HepG2 (cell line): ENCODE results near the gene SEC16A. TPM values are rescaled to one million over a fixed set of nuclear protein-coding genes. Genes with fewer than 3 reads are reported as not detected.

Source experiments
- HOXA3 ChIP-seq: sonication (generic); formaldehyde crosslinking; IDR thresholded peaks from 2 replicates; pipeline ENCODE4 v1.5.0; 2020; ENCODE audit warnings: missing genetic modification reagents
- KLF13 ChIP-seq: sonication (generic); formaldehyde crosslinking; IDR thresholded peaks from 2 replicates; pipeline ENCODE4 v1.4.0; 2020; ENCODE audit warnings: mild to moderate bottlenecking, missing genetic modification reagents
- KLF15 ChIP-seq: sonication (generic); formaldehyde crosslinking; IDR thresholded peaks from 2 replicates; pipeline ENCODE4 v1.8.1; 2023; ENCODE audit warnings: borderline replicate concordance, mild to moderate bottlenecking, inconsistent platforms, missing genetic modification reagents, mixed read lengths
- NR2F1 ChIP-seq, 2 experiments: fragments of 450-650 bp in 1 of 2; formaldehyde crosslinking in 1 of 2; IDR thresholded peaks; 2 replicates each; pipeline versions ENCODE4 v1.5.0 to v1.6.1; 2016 to 2020; ENCODE audit warnings: mild to moderate bottlenecking in 1 of 2, missing compliant biosample characterization in 1 of 2, missing genetic modification reagents in 1 of 2, moderate library complexity in 1 of 2
- PHF21A ChIP-seq: sonication (generic); formaldehyde crosslinking; IDR thresholded peaks from 2 replicates; pipeline ENCODE4 v1.5.0; 2020; ENCODE audit warnings: mild to moderate bottlenecking, missing genetic modification reagents
- RBFOX2 ChIP-seq: fragments of 200-400 bp; formaldehyde crosslinking; IDR thresholded peaks from 2 replicates; pipeline ENCODE4 v1.6.1; 2017; ENCODE audit warnings: low read depth, mild to moderate bottlenecking, low read length
- ZNF280D ChIP-seq: sonication (generic); formaldehyde crosslinking; IDR thresholded peaks from 2 replicates; pipeline ENCODE4 v1.5.1; 2020; ENCODE audit warnings: mild to moderate bottlenecking, missing genetic modification reagents
- ZNF326 ChIP-seq: sonication (generic); formaldehyde crosslinking; IDR thresholded peaks from 2 replicates; pipeline ENCODE4 v1.4.0; 2020; ENCODE audit warnings: missing genetic modification reagents, borderline replicate concordance
- ZNF589 ChIP-seq: sonication (generic); formaldehyde crosslinking; conservative IDR thresholded peaks from 2 replicates; pipeline ENCODE4 v1.8.0; 2022; ENCODE audit warnings: mild to moderate bottlenecking, moderate library complexity, missing genetic modification reagents
- ZNF678 ChIP-seq: sonication (generic); formaldehyde crosslinking; IDR thresholded peaks from 2 replicates; pipeline ENCODE4 v1.4.0; 2020; ENCODE audit warnings: mild to moderate bottlenecking, missing genetic modification reagents
- polyA plus RNA-seq, 8 experiments: library from polyadenylated mRNA; depleted of rRNA in 3 of 8; stranded (reverse) in 7 of 8; unstranded in 1 of 8; fragments of >200 nt; fragmentation: Illumina TruSeq in 4 of 8; extraction: Trizol in 4 of 8; gene quantifications; 2 replicates each; pipeline versions ENCODE4 v1.2.1 to v1.2.3, GENCODE V29; 2011 to 2016; ENCODE audit warnings: low read depth in 4 of 8, missing spikeins in 1 of 8, mixed read lengths in 1 of 8; ENCODE audit not compliant: insufficient read depth in 1 of 8
- total RNA-seq, 5 experiments: library from RNA; depleted of rRNA; stranded (reverse); fragments of >200 nt; fragmentation: Illumina TruSeq; extraction: Trizol; gene quantifications; 2 replicates each; pipeline ENCODE4 v1.2.3, GENCODE V29; 2016; ENCODE audit warnings: low read depth in 1 of 5
- TF ChIP-seq, protein P1 (sequence below): sonication (generic); formaldehyde crosslinking; IDR thresholded peaks from 2 replicates; pipeline ENCODE4 v1.4.0; 2020; ENCODE audit warnings: missing genetic modification reagents; ENCODE audit errors: not compliant biosample characterization
- TF ChIP-seq, protein P2 (sequence below): IDR thresholded peaks from 2 replicates; pipeline ENCODE4 v1.6.1; 2016; ENCODE audit warnings: mild to moderate bottlenecking, missing biosample characterization, missing genetic modification reagents
- TF ChIP-seq, protein P3 (sequence below): IDR thresholded peaks from 2 replicates; pipeline ENCODE4 v1.6.1; 2016
- TF ChIP-seq, protein P4 (sequence below): sonication (generic); formaldehyde crosslinking; IDR thresholded peaks from 2 replicates; pipeline ENCODE4 v1.4.0; 2020; ENCODE audit warnings: mild to moderate bottlenecking, missing genetic modification reagents

SEC16A gene
- total and polyA plus RNA-seq, 2 of the 13 experiments (the other 11 are each of a cell fraction or from before 2014, with no cell fraction given) = 15.9 to 18.9 TPM

- TF ChIP-seq ZNF326 (CRISPR knock-in tag) (no peak), ZNF280D (CRISPR knock-in tag) (no peak), NR2F1 (CRISPR knock-in tag; IDR thresholded peaks at IDR 0.05) (no peak), PHF21A (CRISPR knock-in tag) (0 out of 2 replicates have a peak, but pooled peaks have one; percentile 27), ZNF589 (0 out of 2 replicates have a peak, but pooled peaks have one; percentile 15), HOXA3 (CRISPR knock-in tag) (peak; percentile 41), KLF13 (CRISPR knock-in tag) (0 out of 2 replicates have a peak, but pooled peaks have one; percentile 42), ZNF678 (CRISPR knock-in tag) (no peak), KLF15 (CRISPR knock-in tag) (0 out of 2 replicates have a peak, but pooled peaks have one; percentile 84), RBFOX2 (peak; percentile 59)
- TF ChIP-seq, protein P1, sequence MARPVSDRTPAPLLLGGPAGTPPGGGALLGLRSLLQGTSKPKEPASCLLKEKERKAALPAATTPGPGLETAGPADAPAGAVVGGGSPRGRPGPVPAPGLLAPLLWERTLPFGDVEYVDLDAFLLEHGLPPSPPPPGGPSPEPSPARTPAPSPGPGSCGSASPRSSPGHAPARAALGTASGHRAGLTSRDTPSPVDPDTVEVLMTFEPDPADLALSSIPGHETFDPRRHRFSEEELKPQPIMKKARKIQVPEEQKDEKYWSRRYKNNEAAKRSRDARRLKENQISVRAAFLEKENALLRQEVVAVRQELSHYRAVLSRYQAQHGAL = peak; percentile 31
- TF ChIP-seq, protein P2, sequence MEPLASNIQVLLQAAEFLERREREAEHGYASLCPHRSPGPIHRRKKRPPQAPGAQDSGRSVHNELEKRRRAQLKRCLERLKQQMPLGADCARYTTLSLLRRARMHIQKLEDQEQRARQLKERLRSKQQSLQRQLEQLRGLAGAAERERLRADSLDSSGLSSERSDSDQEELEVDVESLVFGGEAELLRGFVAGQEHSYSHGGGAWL (CRISPR knock-in tag) = peak; percentile 62; the same call in 1 of the 2 replicates
- TF ChIP-seq, protein P3, sequence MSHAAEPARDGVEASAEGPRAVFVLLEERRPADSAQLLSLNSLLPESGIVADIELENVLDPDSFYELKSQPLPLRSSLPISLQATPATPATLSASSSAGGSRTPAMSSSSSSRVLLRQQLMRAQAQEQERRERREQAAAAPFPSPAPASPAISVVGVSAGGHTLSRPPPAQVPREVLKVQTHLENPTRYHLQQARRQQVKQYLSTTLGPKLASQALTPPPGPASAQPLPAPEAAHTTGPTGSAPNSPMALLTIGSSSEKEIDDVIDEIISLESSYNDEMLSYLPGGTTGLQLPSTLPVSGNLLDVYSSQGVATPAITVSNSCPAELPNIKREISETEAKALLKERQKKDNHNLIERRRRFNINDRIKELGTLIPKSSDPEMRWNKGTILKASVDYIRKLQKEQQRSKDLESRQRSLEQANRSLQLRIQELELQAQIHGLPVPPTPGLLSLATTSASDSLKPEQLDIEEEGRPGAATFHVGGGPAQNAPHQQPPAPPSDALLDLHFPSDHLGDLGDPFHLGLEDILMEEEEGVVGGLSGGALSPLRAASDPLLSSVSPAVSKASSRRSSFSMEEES = peak; percentile 31; the same call in 1 of the 2 replicates
- TF ChIP-seq, protein P4, sequence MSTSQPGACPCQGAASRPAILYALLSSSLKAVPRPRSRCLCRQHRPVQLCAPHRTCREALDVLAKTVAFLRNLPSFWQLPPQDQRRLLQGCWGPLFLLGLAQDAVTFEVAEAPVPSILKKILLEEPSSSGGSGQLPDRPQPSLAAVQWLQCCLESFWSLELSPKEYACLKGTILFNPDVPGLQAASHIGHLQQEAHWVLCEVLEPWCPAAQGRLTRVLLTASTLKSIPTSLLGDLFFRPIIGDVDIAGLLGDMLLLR (CRISPR knock-in tag) = peak; percentile 50; the same call in 1 of the 2 replicates
These were observed 73.0 kb downstream of the SEC16A start (continued) for GRCh38 chr9:136409557-136410455.
